SK-N-SH (cell line): ENCODE data around the gene LRRC51. TPM values are rescaled to one million over a fixed set of nuclear protein-coding genes. Genes with fewer than 3 reads are reported as not detected.

Experiments
- CTCF ChIA-PET: fragments of 300-600, 350-600 bp; formaldehyde crosslinking; extraction: SDS; loops from one replicate; lab custom pipeline; 2021; lab: Yijun Ruan, JAX
- POLR2A ChIA-PET: fragments of 350-600 bp; sonication (Branson Sonifier 250); formaldehyde crosslinking; extraction: SDS; loops from one replicate; lab custom pipeline; 2020; ENCODE audit warnings: antibody characterized with exemption, inconsistent platforms; lab: Yijun Ruan, JAX
- DNase-seq: peaks from one replicate; pipeline ENCODE4 v3.0.0; 2012
- H2AFZ ChIP-seq: fragments of 200-600 bp; sonication (generic); 2 replicates; pipeline ENCODE4 v1.8.1; 2016; ENCODE audit warnings: antibody characterized with exemption, mild to moderate bottlenecking, low read depth
- H3F3A ChIP-seq: fragments of 200-600 bp; sonication (generic); replicated peaks from 2 replicates; pipeline ENCODE3; 2016; ENCODE audit warnings: antibody characterized with exemption, mild to moderate bottlenecking; ENCODE audit not compliant: insufficient read depth
- H3K27ac ChIP-seq, 2 experiments: fragments of 200-500 bp in 1 of 2; fragments of 200-600 bp in 1 of 2; sonication (Bioruptor generic) in 1 of 2; sonication (generic), shearing (Covaris generic) in 1 of 2; 2 replicates each; pipeline versions ENCODE4 v1.5.1 to v1.6.1; 2014 to 2016; ENCODE audit warnings: low read depth in 2 of 2, inconsistent platforms in 1 of 2, low read length in 1 of 2, mild to moderate bottlenecking in 1 of 2, mixed read lengths in 1 of 2
- H3K27me3 ChIP-seq: fragments of 200-600 bp; sonication (generic), shearing (Covaris generic); 2 replicates; pipeline ENCODE4 v1.6.1; 2016; ENCODE audit warnings: mixed run types; ENCODE audit not compliant: insufficient read depth
- H3K36me3 ChIP-seq, 2 experiments: fragments of 200-500 bp in 1 of 2; fragments of 200-600 bp in 1 of 2; sonication (Bioruptor generic) in 1 of 2; sonication (generic) in 1 of 2; replicated peaks in 1 of 2; 2 replicates each; pipeline versions ENCODE3 to v1.5.1; 2014 to 2016; ENCODE audit warnings: low read length in 1 of 2, mild to moderate bottlenecking in 1 of 2; ENCODE audit not compliant: insufficient read depth in 2 of 2, control insufficient read depth in 1 of 2
- H3K4me1 ChIP-seq, 2 experiments: fragments of 200-500 bp in 1 of 2; fragments of 200-600 bp in 1 of 2; sonication (Bioruptor generic) in 1 of 2; sonication (generic), shearing (Covaris generic) in 1 of 2; 2 replicates each; pipeline versions ENCODE4 v1.5.1 to v1.6.1; 2014 to 2016; ENCODE audit warnings: low read depth in 1 of 2, low read length in 1 of 2, mixed run types in 1 of 2; ENCODE audit not compliant: insufficient read depth in 2 of 2, control insufficient read depth in 1 of 2
- H3K4me2 ChIP-seq: fragments of 200-600 bp; sonication (generic), shearing (Covaris generic); 2 replicates; pipeline ENCODE4 v1.6.1; 2017; ENCODE audit warnings: mixed run types
- H3K4me3 ChIP-seq, 2 experiments: fragments of 200-500 bp in 1 of 2; fragments of 200-600 bp in 1 of 2; sonication (Bioruptor generic) in 1 of 2; sonication (generic), shearing (Covaris generic) in 1 of 2; 2 replicates each; pipeline versions ENCODE4 v1.5.1 to v1.8.1; 2014 to 2016; ENCODE audit warnings: low read depth in 2 of 2, inconsistent platforms in 1 of 2, low read length in 1 of 2, mild to moderate bottlenecking in 1 of 2, mixed read lengths in 1 of 2, moderate library complexity in 1 of 2
- H3K79me2 ChIP-seq: fragments of 200-600 bp; sonication (generic); 2 replicates; pipeline ENCODE4 v1.8.1; 2017; ENCODE audit warnings: mild to moderate bottlenecking; ENCODE audit not compliant: insufficient read depth
- H3K9ac ChIP-seq: fragments of 200-600 bp; sonication (generic); 2 replicates; pipeline ENCODE4 v1.6.1; 2017; ENCODE audit warnings: mixed run types
- H3K9me2 ChIP-seq: fragments of 200-600 bp; sonication (generic); 2 replicates; pipeline ENCODE4 v1.6.1; 2017; ENCODE audit warnings: mixed run types
- H3K9me3 ChIP-seq: fragments of 200-600 bp; sonication (generic); 2 replicates; pipeline ENCODE4 v1.6.1; 2017; ENCODE audit warnings: mixed run types, mild to moderate bottlenecking, moderate library complexity
- H4K20me1 ChIP-seq: fragments of 200-600 bp; sonication (generic); 2 replicates; pipeline ENCODE4 v1.6.1; 2017; ENCODE audit warnings: mild to moderate bottlenecking, mixed run types; ENCODE audit not compliant: insufficient read depth
- CHD2 ChIP-seq: fragments of 150-350 bp; IDR thresholded peaks from 2 replicates; pipeline ENCODE4 v1.6.1; 2018; ENCODE audit warnings: low read length; ENCODE audit not compliant: partially characterized antibody
- EZH2phosphoT487 ChIP-seq: fragments of 200-600 bp; sonication (generic); IDR thresholded peaks from 2 replicates; pipeline ENCODE4 v1.6.1; 2017; ENCODE audit warnings: low read depth, mixed run types, mild to moderate bottlenecking, antibody characterized with exemption, moderate library complexity, borderline replicate concordance
- FOXJ3 ChIP-seq: sonication (generic); formaldehyde crosslinking; IDR thresholded peaks from 2 replicates; pipeline ENCODE4 v1.5.1; 2020; ENCODE audit warnings: mild to moderate bottlenecking, missing genetic modification reagents
- GABPA ChIP-seq: IDR thresholded peaks from 2 replicates; pipeline ENCODE4 v1.4.0; 2012; ENCODE audit warnings: low read depth, mild to moderate bottlenecking
- NFIC ChIP-seq: IDR thresholded peaks from 2 replicates; pipeline ENCODE4 v1.4.0; 2012; ENCODE audit warnings: borderline replicate concordance
- POLR2AphosphoS5 ChIP-seq: IDR thresholded peaks from 2 replicates; pipeline ENCODE4 v1.6.1; 2012; ENCODE audit warnings: low read depth, low read length
- RFX5 ChIP-seq: IDR thresholded peaks from 2 replicates; pipeline ENCODE4 v1.6.1; 2012; ENCODE audit warnings: mild to moderate bottlenecking, improper control_type of control experiment, low read length
- TAF1 ChIP-seq: IDR thresholded peaks from 2 replicates; pipeline ENCODE4 v1.6.1; 2012; ENCODE audit warnings: low read depth, mild to moderate bottlenecking, low read length, moderate library complexity, borderline replicate concordance
- TEAD4 ChIP-seq: IDR thresholded peaks from 2 replicates; pipeline ENCODE4 v1.4.0; 2012; ENCODE audit warnings: mild to moderate bottlenecking, borderline replicate concordance; ENCODE audit not compliant: insufficient read depth
- YY1 ChIP-seq: IDR thresholded peaks from 2 replicates; pipeline ENCODE4 v1.4.0; 2012; ENCODE audit warnings: low read depth, mild to moderate bottlenecking
- WGBS: methylation state at CpG from one replicate; pipeline ENCODE4 v1.1.6; 2017; ENCODE audit warnings: low lambda C conversion rate; 5-methylcytosine and 5-hydroxymethylcytosine counted together
- polyA plus RNA-seq, 3 experiments: library from polyadenylated mRNA; depleted of rRNA; stranded (reverse); fragments of >200 nt; gene quantifications; 2 replicates each; pipeline ENCODE4 v1.2.3, GENCODE V29; 2012
- TF ChIP-seq, protein P1 (sequence below): fragments of 150-350 bp; IDR thresholded peaks from 2 replicates; pipeline ENCODE4 v1.6.1; 2016; ENCODE audit warnings: mild to moderate bottlenecking, low read depth, low read length
- TF ChIP-seq, protein P2 (sequence below): IDR thresholded peaks from 2 replicates; pipeline ENCODE4 v1.4.0; 2012; ENCODE audit warnings: low read depth, borderline replicate concordance
- TF ChIP-seq, protein P3 (sequence below): IDR thresholded peaks from 2 replicates; pipeline ENCODE4; 2012
- TF ChIP-seq, protein P4 (sequence below): fragments of 200-600 bp; sonication (generic); IDR thresholded peaks from 2 replicates; pipeline ENCODE4 v1.6.1; 2017; ENCODE audit warnings: antibody characterized with exemption, mild to moderate bottlenecking, moderate library complexity
- TF ChIP-seq, protein P5 (sequence below): IDR thresholded peaks from 2 replicates; pipeline ENCODE4 v1.4.0; 2012; ENCODE audit warnings: low read depth

The LRRC51 gene
- polyA plus RNA-seq, 1 of the 3 experiments (the other 2 are of a cell fraction) = 7.3 TPM

DNA sequence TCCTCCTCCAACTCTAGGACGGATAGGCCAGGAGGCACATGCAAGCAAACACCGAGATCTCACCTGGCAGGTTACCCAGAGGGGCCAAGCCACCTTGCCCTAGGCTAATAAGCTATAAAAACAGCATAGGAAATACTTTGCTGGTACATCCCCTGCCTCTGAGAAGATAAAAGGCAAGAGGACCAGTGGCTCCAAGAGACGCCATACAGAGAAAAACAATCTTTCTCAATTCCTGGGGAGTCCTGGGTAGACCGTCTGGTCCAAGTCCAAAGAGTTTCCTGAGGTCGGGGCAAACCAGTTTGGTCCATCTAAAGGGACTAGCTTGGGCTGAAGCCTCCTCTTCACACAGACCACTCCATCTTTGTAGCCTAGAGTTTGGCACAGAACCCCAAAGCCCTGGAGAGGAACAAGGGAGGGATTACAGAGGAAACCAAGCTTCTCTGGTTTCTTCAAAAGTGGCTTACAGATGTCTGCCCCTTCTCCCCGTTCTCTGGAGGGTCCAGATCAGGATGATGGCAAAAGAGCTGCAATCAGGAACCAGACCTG lies 40.7 kb upstream of the LRRC51 start:
- 26% methylated on average over 6 of the region's 6 CpGs for WGBS
- H3K36me3 ChIP-seq = peaks cover 6 to 16% of the 10 kb centered on the region in 2 experiments
- H3K27ac ChIP-seq = peak overlapping the region; percentile 97 to 99
- H3K4me3 ChIP-seq = peak overlapping the region; percentile 64 to 67
- H3K27me3 ChIP-seq = no peaks in the 10 kb centered on the region
- CTCF ChIA-PET = interaction anchor here (0.7 to 5.2 kb wide), 9 partner anchors 10 to 1667 kb away, joined by 3 to 30 read pairs (median 4); partner anchors contain the start of gene CLPB
- H4K20me1 ChIP-seq = peaks cover 26% of the 10 kb centered on the region
- H3K9ac ChIP-seq = peak overlapping the region; percentile 84
- no peaks in the 10 kb centered on the region for H3K9me2 ChIP-seq
- peak overlapping the region; percentile 91 for H3K4me2 ChIP-seq
- H2AFZ ChIP-seq = no peak overlapping the region
- H3K9me3 ChIP-seq = no peaks in the 10 kb centered on the region
- H3F3A ChIP-seq = peaks cover 18% of the 10 kb centered on the region
- H3K4me1 ChIP-seq = peaks cover 18 to 45% of the 10 kb centered on the region in 2 experiments
- H3K79me2 ChIP-seq = peaks cover 95% of the 10 kb centered on the region
- TF ChIP-seq, protein P1, sequence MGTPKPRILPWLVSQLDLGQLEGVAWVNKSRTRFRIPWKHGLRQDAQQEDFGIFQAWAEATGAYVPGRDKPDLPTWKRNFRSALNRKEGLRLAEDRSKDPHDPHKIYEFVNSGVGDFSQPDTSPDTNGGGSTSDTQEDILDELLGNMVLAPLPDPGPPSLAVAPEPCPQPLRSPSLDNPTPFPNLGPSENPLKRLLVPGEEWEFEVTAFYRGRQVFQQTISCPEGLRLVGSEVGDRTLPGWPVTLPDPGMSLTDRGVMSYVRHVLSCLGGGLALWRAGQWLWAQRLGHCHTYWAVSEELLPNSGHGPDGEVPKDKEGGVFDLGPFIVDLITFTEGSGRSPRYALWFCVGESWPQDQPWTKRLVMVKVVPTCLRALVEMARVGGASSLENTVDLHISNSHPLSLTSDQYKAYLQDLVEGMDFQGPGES = no peak
- TF ChIP-seq, protein P2, sequence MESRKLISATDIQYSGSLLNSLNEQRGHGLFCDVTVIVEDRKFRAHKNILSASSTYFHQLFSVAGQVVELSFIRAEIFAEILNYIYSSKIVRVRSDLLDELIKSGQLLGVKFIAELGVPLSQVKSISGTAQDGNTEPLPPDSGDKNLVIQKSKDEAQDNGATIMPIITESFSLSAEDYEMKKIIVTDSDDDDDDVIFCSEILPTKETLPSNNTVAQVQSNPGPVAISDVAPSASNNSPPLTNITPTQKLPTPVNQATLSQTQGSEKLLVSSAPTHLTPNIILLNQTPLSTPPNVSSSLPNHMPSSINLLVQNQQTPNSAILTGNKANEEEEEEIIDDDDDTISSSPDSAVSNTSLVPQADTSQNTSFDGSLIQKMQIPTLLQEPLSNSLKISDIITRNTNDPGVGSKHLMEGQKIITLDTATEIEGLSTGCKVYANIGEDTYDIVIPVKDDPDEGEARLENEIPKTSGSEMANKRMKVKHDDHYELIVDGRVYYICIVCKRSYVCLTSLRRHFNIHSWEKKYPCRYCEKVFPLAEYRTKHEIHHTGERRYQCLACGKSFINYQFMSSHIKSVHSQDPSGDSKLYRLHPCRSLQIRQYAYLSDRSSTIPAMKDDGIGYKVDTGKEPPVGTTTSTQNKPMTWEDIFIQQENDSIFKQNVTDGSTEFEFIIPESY = no peak
- TF ChIP-seq GABPA (no peak), FOXJ3 (CRISPR knock-in tag) (no peak)
- TF ChIP-seq, protein P3, sequence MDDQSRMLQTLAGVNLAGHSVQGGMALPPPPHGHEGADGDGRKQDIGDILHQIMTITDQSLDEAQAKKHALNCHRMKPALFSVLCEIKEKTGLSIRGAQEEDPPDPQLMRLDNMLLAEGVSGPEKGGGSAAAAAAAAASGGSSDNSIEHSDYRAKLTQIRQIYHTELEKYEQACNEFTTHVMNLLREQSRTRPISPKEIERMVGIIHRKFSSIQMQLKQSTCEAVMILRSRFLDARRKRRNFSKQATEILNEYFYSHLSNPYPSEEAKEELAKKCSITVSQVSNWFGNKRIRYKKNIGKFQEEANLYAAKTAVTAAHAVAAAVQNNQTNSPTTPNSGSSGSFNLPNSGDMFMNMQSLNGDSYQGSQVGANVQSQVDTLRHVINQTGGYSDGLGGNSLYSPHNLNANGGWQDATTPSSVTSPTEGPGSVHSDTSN = no peak
- POLR2A ChIA-PET = interaction anchor here (1.0 to 4.0 kb wide), 16 partner anchors 9 to 371 kb away, joined by 3 to 21 read pairs (median 4); partner anchors contain the start of genes ANAPC15, LRRC51, NUMA1 and PHOX2A
- DNase-seq = no peak

DNA sequence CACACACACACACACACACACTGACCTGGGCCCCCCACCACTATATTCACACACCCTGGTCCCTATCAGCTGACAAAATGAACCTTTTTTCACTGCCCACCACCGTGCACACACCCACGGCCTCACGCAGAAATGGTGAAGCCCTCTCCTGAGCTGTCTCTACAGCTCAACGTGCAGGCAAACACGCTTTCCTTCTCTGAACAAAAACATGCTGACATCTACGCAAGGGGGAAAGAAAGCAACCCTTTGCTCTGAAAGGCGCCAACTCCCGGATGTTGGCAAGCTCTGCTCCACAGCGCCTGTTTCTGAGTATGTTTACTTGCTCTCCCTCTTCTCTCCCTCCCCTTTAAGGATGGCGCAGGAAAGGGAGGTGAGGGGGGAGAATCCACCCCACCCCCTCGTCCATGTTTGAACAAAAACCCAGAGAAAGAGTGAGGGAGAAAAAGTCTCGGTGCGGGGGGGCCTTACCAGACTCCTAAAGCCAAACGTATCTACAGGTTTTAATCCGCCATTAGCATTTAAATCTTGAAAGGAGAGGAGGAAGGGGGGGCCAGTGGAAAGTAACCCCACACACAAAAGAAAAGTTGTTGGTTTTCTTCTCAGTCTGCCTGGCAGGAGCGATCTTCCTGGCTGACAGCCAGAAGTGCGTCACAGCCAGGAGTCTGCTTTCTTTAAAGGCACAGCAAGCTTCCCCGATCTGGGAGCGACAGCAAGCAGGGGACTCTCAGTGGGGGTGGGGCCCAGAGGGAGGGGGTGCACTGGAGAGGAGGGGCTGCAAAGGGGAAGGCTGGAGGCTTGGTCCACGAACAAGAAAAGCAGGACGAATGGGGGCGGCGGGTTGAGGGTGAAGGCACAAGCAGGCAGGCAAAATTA lies 39.9 kb upstream of the LRRC51 start:
- WGBS = under 1% methylated on average over 23 of the region's 23 CpGs
- peak overlapping the region; percentile 91 for H3K4me2 ChIP-seq
- H3K27ac ChIP-seq = peak overlapping the region; percentile 97 to 99
- CTCF ChIA-PET = interaction anchor here (0.7 to 5.2 kb wide), 6 partner anchors 16 to 1666 kb away, joined by 3 to 30 read pairs (median 7); partner anchors contain the start of gene CLPB
- peak overlapping the region; percentile 75 for H2AFZ ChIP-seq
- no peaks in the 10 kb centered on the region for H3K9me3 ChIP-seq
- no peaks in the 10 kb centered on the region for H3K9me2 ChIP-seq
- POLR2A ChIA-PET = interaction anchor here (0.6 to 4.0 kb wide), 17 partner anchors 10 to 371 kb away, joined by 3 to 21 read pairs (median 3); partner anchors contain the start of genes ANAPC15, LRRC51, NUMA1 and PHOX2A
- peaks cover 24% of the 10 kb centered on the region for H4K20me1 ChIP-seq
- peaks cover 5 to 9% of the 10 kb centered on the region in 2 experiments for H3K36me3 ChIP-seq
- H3F3A ChIP-seq = peaks cover 18% of the 10 kb centered on the region
- peaks cover 95% of the 10 kb centered on the region for H3K79me2 ChIP-seq
- H3K27me3 ChIP-seq = no peaks in the 10 kb centered on the region
- H3K9ac ChIP-seq = peak overlapping the region; percentile 84
- H3K4me3 ChIP-seq = peak overlapping the region; percentile 64 to 67
- peak; percentile 75 for DNase-seq
- peaks cover 18 to 45% of the 10 kb centered on the region in 2 experiments for H3K4me1 ChIP-seq
- TF ChIP-seq TEAD4 (no peak), RFX5 (no peak), YY1 (peak; percentile 84; the same call in 1 of the 2 replicates), POLR2AphosphoS5 (peak; percentile 44; the same call in 1 of the 2 replicates), CHD2 (no peak), NFIC (peak; percentile 95), EZH2phosphoT487 (no peak), TAF1 (peak; percentile 45; the same call in 1 of the 2 replicates), FOXJ3 (CRISPR knock-in tag) (peak; percentile 55; the same call in 1 of the 2 replicates)
- TF ChIP-seq, protein P4, sequence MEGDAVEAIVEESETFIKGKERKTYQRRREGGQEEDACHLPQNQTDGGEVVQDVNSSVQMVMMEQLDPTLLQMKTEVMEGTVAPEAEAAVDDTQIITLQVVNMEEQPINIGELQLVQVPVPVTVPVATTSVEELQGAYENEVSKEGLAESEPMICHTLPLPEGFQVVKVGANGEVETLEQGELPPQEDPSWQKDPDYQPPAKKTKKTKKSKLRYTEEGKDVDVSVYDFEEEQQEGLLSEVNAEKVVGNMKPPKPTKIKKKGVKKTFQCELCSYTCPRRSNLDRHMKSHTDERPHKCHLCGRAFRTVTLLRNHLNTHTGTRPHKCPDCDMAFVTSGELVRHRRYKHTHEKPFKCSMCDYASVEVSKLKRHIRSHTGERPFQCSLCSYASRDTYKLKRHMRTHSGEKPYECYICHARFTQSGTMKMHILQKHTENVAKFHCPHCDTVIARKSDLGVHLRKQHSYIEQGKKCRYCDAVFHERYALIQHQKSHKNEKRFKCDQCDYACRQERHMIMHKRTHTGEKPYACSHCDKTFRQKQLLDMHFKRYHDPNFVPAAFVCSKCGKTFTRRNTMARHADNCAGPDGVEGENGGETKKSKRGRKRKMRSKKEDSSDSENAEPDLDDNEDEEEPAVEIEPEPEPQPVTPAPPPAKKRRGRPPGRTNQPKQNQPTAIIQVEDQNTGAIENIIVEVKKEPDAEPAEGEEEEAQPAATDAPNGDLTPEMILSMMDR = no peak
- TF ChIP-seq, protein P3 = no peak
- TF ChIP-seq, protein P5, sequence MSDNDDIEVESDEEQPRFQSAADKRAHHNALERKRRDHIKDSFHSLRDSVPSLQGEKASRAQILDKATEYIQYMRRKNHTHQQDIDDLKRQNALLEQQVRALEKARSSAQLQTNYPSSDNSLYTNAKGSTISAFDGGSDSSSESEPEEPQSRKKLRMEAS = peak; percentile 87
